B cell (primary cell): ENCODE data around the gene CFAP97D2. TPM values are rescaled to one million over a fixed set of nuclear protein-coding genes. Genes with fewer than 3 reads are reported as not detected.

ENCODE experiments used
- ATAC-seq: fragments of 200-7000 bp; cut with Tn5 transposase; one replicate; pipeline ENCODE4 v1.10.0; 2021; ENCODE audit warnings: low read depth, mild to moderate bottlenecking, moderate number of reproducible peaks, moderate library complexity
- CTCF ChIA-PET: fragments of 350-600 bp; sonication (Branson Sonifier 250); formaldehyde crosslinking; loops from one replicate; lab custom pipeline; 2021; ENCODE audit warnings: antibody characterized with exemption, inconsistent platforms; lab: Charles Lee
- POLR2A ChIA-PET: fragments of 350-600 bp; sonication (Branson Sonifier 250); formaldehyde crosslinking; loops from one replicate; lab custom pipeline; 2021; ENCODE audit warnings: antibody characterized with exemption; lab: Charles Lee
- DNase-seq: peaks from one replicate; pipeline ENCODE4 v3.0.0; 2013
- H2AFZ ChIP-seq: 2 replicates; pipeline ENCODE4 v1.6.1; 2012; ENCODE audit warnings: mild to moderate bottlenecking, low read depth, low read length; ENCODE audit not compliant: insufficient read depth, poor library complexity, severe bottlenecking
- H3K27ac ChIP-seq, 2 donors: 1 replicate in 1 of 2; 2 replicates in 1 of 2; pipeline ENCODE4 v1.5.1; 2012 to 2013; ENCODE audit warnings: low read length in 2 of 2, mild to moderate bottlenecking in 2 of 2, moderate library complexity in 1 of 2
- H3K27me3 ChIP-seq, 4 experiments: fragments of 200-600 bp in 1 of 4; sonication (generic) in 1 of 4; replicated peaks in 1 of 4; 1 replicate in 2 of 4; 2 replicates in 2 of 4; pipeline versions ENCODE4 v1.6.1 to v1.7.0; 2013 to 2016; ENCODE audit warnings: low read length in 3 of 4, mild to moderate bottlenecking in 2 of 4, mixed read lengths in 1 of 4, moderate library complexity in 1 of 4; ENCODE audit not compliant: insufficient read depth in 4 of 4, control insufficient read depth in 3 of 4; ENCODE audit errors: control extremely low read depth in 1 of 4
- H3K36me3 ChIP-seq, 2 experiments: replicated peaks in 1 of 2; 1 replicate in 1 of 2; 2 replicates in 1 of 2; pipeline versions ENCODE4 v1.6.1 to v1.7.1; 2013; ENCODE audit warnings: low read length in 1 of 2; ENCODE audit not compliant: insufficient read depth in 2 of 2, control insufficient read depth in 1 of 2; ENCODE audit errors: control extremely low read depth in 1 of 2, extremely low read depth in 1 of 2
- H3K4me1 ChIP-seq, 2 donors: fragments of 200-600 bp in 1 of 2; sonication (generic) in 1 of 2; 1 replicate in 1 of 2; 2 replicates in 1 of 2; pipeline versions ENCODE4 v1.5.1 to v1.6.1; 2013 to 2017; ENCODE audit warnings: low read length in 2 of 2; ENCODE audit not compliant: control insufficient read depth in 2 of 2, insufficient read depth in 2 of 2
- H3K4me2 ChIP-seq: replicated peaks from 2 replicates; pipeline ENCODE3; 2012; ENCODE audit warnings: mild to moderate bottlenecking, low read depth, low read length; ENCODE audit not compliant: poor library complexity, severe bottlenecking
- H3K4me3 ChIP-seq, 5 experiments: fragments of 200-600 bp in 1 of 5; sonication (generic) in 1 of 5; 1 replicate in 3 of 5; 2 replicates in 2 of 5; pipeline versions ENCODE4 v1.5.1 to v1.7.0; 2011 to 2016; ENCODE audit warnings: low read length in 4 of 5, mild to moderate bottlenecking in 4 of 5, low read depth in 2 of 5, control low read depth in 1 of 5, moderate library complexity in 1 of 5; ENCODE audit not compliant: insufficient read depth in 1 of 5; ENCODE audit errors: control extremely low read depth in 1 of 5, extremely low read depth in 1 of 5
- H3K79me2 ChIP-seq: fragments of 200-600 bp; sonication (generic); one replicate; pipeline ENCODE4 v1.6.0; 2016; ENCODE audit warnings: low read length; ENCODE audit not compliant: control insufficient read depth, insufficient read depth
- H3K9ac ChIP-seq: fragments of 200-600 bp; sonication (generic); 2 replicates; pipeline ENCODE4 v1.6.1; 2017; ENCODE audit warnings: mild to moderate bottlenecking, low read length, moderate library complexity
- H3K9me3 ChIP-seq, 3 donors: one replicate each; pipeline versions ENCODE4 v1.6.1 to v1.7.1; 2013; ENCODE audit warnings: low read length in 2 of 3; ENCODE audit not compliant: control insufficient read depth in 2 of 3, insufficient read depth in 1 of 3; ENCODE audit errors: control extremely low read depth in 1 of 3
- H4K20me1 ChIP-seq: 2 replicates; pipeline ENCODE4 v1.6.0; 2012; ENCODE audit warnings: mild to moderate bottlenecking, low read length; ENCODE audit not compliant: insufficient read depth, control insufficient read depth, poor library complexity, severe bottlenecking
- H3K27ac Mint-ChIP-seq: one replicate; pipeline ENCODE4 v1.8.0; 2021; ENCODE audit warnings: mixed read lengths
- H3K27me3 Mint-ChIP-seq: one replicate; pipeline ENCODE4 v1.8.0; 2021; ENCODE audit warnings: mixed read lengths
- H3K4me1 Mint-ChIP-seq: one replicate; pipeline ENCODE4 v1.8.0; 2021; ENCODE audit warnings: mixed read lengths
- H3K4me3 Mint-ChIP-seq: one replicate; pipeline ENCODE4 v1.8.0; 2021; ENCODE audit warnings: mixed read lengths
- H3K9me3 Mint-ChIP-seq: one replicate; pipeline ENCODE4 v1.8.0; 2022; ENCODE audit warnings: mixed read lengths; ENCODE audit not compliant: insufficient read depth
- EZH2 ChIP-seq: IDR thresholded peaks from 2 replicates; pipeline ENCODE4 v1.6.1; 2012; ENCODE audit warnings: borderline replicate concordance, low read depth, mild to moderate bottlenecking, moderate library complexity, low read length; ENCODE audit not compliant: insufficient read depth, poor library complexity, severe bottlenecking
- WGBS: methylation state at CpG from one replicate; pipeline ENCODE4 v1.1.5; 2013; ENCODE audit warnings: missing lambda C conversion rate; ENCODE audit not compliant: insufficient coverage; 5-methylcytosine and 5-hydroxymethylcytosine counted together
- intact Hi-C: fragments of 100-400 bp; cut with micrococcal nuclease; formaldehyde crosslinking; loops from one replicate; pipeline ENCODE4 v1.10.0; 2022
- polyA plus RNA-seq: library from polyadenylated mRNA; depleted of rRNA; stranded (reverse); fragments of >200 nt; gene quantifications from 2 replicates; pipeline ENCODE4 v1.2.3, GENCODE V29; 2012
- total RNA-seq, 2 donors: library from RNA; stranded (reverse); fragments of 120-200 nt in 1 of 2; gene quantifications; 1 replicate in 1 of 2; 2 replicates in 1 of 2; pipeline versions ENCODE4 v1.2.3 to v1.2.4, GENCODE V29; 2013 to 2022
- TF ChIP-seq, protein P1 (sequence below): fragments of 200-600 bp; IDR thresholded peaks from one replicate; pipeline ENCODE4 v1.8.0; 2022; ENCODE audit warnings: antibody characterized with exemption, mild to moderate bottlenecking

CFAP97D2 gene
- total and polyA plus RNA-seq, 2 donors (not counting 1 experiment from before 2014, with no cell fraction given), result 0.09 to 0.22 TPM

GRCh38 chr13:114224201-114224600 is 45.1 kb downstream of the CFAP97D2 start:
- peaks cover 19 to 25% of the 10 kb centered on the region in 2 donors for H3K4me1 ChIP-seq
- TF ChIP-seq, protein P1, sequence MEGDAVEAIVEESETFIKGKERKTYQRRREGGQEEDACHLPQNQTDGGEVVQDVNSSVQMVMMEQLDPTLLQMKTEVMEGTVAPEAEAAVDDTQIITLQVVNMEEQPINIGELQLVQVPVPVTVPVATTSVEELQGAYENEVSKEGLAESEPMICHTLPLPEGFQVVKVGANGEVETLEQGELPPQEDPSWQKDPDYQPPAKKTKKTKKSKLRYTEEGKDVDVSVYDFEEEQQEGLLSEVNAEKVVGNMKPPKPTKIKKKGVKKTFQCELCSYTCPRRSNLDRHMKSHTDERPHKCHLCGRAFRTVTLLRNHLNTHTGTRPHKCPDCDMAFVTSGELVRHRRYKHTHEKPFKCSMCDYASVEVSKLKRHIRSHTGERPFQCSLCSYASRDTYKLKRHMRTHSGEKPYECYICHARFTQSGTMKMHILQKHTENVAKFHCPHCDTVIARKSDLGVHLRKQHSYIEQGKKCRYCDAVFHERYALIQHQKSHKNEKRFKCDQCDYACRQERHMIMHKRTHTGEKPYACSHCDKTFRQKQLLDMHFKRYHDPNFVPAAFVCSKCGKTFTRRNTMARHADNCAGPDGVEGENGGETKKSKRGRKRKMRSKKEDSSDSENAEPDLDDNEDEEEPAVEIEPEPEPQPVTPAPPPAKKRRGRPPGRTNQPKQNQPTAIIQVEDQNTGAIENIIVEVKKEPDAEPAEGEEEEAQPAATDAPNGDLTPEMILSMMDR, result no peak
- TF ChIP-seq EZH2, result no peak
- WGBS, result 97% methylated on average over 13 of the region's 13 CpGs
- no peak overlapping the region for H3K9ac ChIP-seq
- no peak overlapping the region for H3K4me2 ChIP-seq
- no peak overlapping the region for H3K4me3 ChIP-seq
- no peaks in the 10 kb centered on the region for H3K36me3 ChIP-seq
- H3K4me3 Mint-ChIP-seq, result no peak overlapping the region
- no peak overlapping the region for H3K27ac ChIP-seq
- H4K20me1 ChIP-seq, result no peaks in the 10 kb centered on the region
- no peak for ATAC-seq
- intact Hi-C loops, result no loop called here
- H3K9me3 ChIP-seq, result no peaks in the 10 kb centered on the region
- no peaks in the 10 kb centered on the region for H3K79me2 ChIP-seq
- no peak for DNase-seq
- H3K27me3 Mint-ChIP-seq, result peaks cover 10% of the 10 kb centered on the region
- H3K9me3 Mint-ChIP-seq, result no peaks in the 10 kb centered on the region
- CTCF ChIA-PET, result interaction anchor here (0.6 to 2.4 kb wide), 6 partner anchors 11 to 252 kb away, joined by 3 to 8 read pairs (median 4); no protein-coding TSS in a partner anchor
- no peak overlapping the region for H2AFZ ChIP-seq
- H3K27ac Mint-ChIP-seq, result no peak overlapping the region
- peaks cover 0 to 12% (median 4%) of the 10 kb centered on the region in 4 experiments for H3K27me3 ChIP-seq
- POLR2A ChIA-PET, result no interaction called here
- H3K4me1 Mint-ChIP-seq, result peaks cover 27% of the 10 kb centered on the region

DNA sequence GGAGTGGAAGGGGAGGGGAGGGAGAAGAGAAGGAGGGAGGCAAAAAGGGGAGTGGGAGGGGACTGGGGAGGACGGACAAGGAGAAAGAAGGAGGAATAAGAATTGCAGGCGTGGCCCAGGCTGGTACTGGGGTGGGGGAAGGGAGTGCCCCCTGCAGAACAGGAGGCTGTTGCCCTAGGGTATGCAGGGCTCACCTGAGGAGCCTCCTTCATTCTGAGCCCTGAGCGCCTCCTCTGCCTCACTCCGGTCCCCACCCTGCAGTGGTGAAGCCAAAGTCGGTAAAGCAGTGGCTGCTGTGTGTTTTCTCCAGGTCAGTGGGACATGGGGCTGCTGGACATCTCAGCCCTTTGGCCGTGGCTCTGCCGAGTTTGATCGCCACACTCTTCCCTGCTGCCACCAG is 46.6 kb downstream of the CFAP97D2 start:
- no peaks in the 10 kb centered on the region for H3K79me2 ChIP-seq
- no peak overlapping the region for H3K27ac Mint-ChIP-seq
- H3K36me3 ChIP-seq, result no peaks in the 10 kb centered on the region
- H3K4me2 ChIP-seq, result no peak overlapping the region
- H4K20me1 ChIP-seq, result no peaks in the 10 kb centered on the region
- peaks cover 19 to 25% of the 10 kb centered on the region in 2 donors for H3K4me1 ChIP-seq
- no peak overlapping the region for H3K27ac ChIP-seq
- H3K27me3 Mint-ChIP-seq, result peaks cover 16% of the 10 kb centered on the region
- H3K4me3 ChIP-seq, result no peak overlapping the region
- POLR2A ChIA-PET, result no interaction called here
- CTCF ChIA-PET, result interaction anchor here (0.8 to 3.6 kb wide), 24 partner anchors 10 to 501 kb away, joined by 3 to 38 read pairs (median 4); partner anchors contain the start of gene CDC16
- no peak for ATAC-seq
- H2AFZ ChIP-seq, result no peak overlapping the region
- H3K4me1 Mint-ChIP-seq, result peaks cover 25% of the 10 kb centered on the region
- intact Hi-C loops, result loop anchor here (1.0 to 2.0 kb wide), 3 partner anchors 82 to 157 kb away; no protein-coding TSS in a partner anchor
- H3K27me3 ChIP-seq, result peaks cover 0 to 17% (median 11%) of the 10 kb centered on the region in 4 experiments
- no peaks in the 10 kb centered on the region for H3K9me3 ChIP-seq
- H3K9me3 Mint-ChIP-seq, result no peaks in the 10 kb centered on the region
- no peak overlapping the region for H3K9ac ChIP-seq
- 91% methylated on average over 8 of the region's 8 CpGs for WGBS
- DNase-seq, result no peak
- TF ChIP-seq, protein P1, result no peak
- no peak for TF ChIP-seq EZH2
- H3K4me3 Mint-ChIP-seq, result no peak overlapping the region
